SJSA1 (cell line): ENCODE results near the gene HMCN2. TPM values are rescaled to one million over a fixed set of nuclear protein-coding genes. Genes with fewer than 3 reads are reported as not detected.

ENCODE experiments used
- DNase-seq, 2 experiments: peaks; one replicate each; pipeline ENCODE4 v3.0.0-alpha.2; 2015 to 2020; ENCODE audit warnings: low spot score in 2 of 2, low read depth in 1 of 2
- H3K27ac ChIP-seq: fragments of 250-450 bp; sonication (Bioruptor Pico); 2 replicates; pipeline ENCODE4 v1.5.1; 2020; ENCODE audit warnings: mild to moderate bottlenecking, moderate library complexity
- H3K27me3 ChIP-seq: fragments of 250-450 bp; sonication (Bioruptor Pico); replicated peaks from 2 replicates; pipeline ENCODE4 v1.5.1; 2020; ENCODE audit warnings: mild to moderate bottlenecking, moderate library complexity
- H3K36me3 ChIP-seq: fragments of 250-450 bp; sonication (Bioruptor Pico); 2 replicates; pipeline ENCODE4 v1.5.1; 2020; ENCODE audit warnings: mild to moderate bottlenecking
- H3K4me1 ChIP-seq: fragments of 250-450 bp; sonication (Bioruptor Pico); replicated peaks from 2 replicates; pipeline ENCODE4 v1.6.1; 2021; ENCODE audit warnings: mild to moderate bottlenecking
- H3K4me3 ChIP-seq: fragments of 250-450 bp; sonication (Bioruptor Pico); 2 replicates; pipeline ENCODE4 v1.5.1; 2020; ENCODE audit warnings: mild to moderate bottlenecking
- H3K9me3 ChIP-seq: fragments of 250-450 bp; sonication (Bioruptor Pico); replicated peaks from 2 replicates; pipeline ENCODE4 v1.5.1; 2020; ENCODE audit warnings: mild to moderate bottlenecking
- total RNA-seq: library from RNA; depleted of rRNA; stranded (reverse); fragments of >200 nt; shearing (Covaris generic); gene quantifications from 2 replicates; pipeline ENCODE4 v1.2.3, GENCODE V29; 2014

Gene HMCN2
- total RNA-seq, 1 experiment from 2014 or later = 1.9 TPM

DNA sequence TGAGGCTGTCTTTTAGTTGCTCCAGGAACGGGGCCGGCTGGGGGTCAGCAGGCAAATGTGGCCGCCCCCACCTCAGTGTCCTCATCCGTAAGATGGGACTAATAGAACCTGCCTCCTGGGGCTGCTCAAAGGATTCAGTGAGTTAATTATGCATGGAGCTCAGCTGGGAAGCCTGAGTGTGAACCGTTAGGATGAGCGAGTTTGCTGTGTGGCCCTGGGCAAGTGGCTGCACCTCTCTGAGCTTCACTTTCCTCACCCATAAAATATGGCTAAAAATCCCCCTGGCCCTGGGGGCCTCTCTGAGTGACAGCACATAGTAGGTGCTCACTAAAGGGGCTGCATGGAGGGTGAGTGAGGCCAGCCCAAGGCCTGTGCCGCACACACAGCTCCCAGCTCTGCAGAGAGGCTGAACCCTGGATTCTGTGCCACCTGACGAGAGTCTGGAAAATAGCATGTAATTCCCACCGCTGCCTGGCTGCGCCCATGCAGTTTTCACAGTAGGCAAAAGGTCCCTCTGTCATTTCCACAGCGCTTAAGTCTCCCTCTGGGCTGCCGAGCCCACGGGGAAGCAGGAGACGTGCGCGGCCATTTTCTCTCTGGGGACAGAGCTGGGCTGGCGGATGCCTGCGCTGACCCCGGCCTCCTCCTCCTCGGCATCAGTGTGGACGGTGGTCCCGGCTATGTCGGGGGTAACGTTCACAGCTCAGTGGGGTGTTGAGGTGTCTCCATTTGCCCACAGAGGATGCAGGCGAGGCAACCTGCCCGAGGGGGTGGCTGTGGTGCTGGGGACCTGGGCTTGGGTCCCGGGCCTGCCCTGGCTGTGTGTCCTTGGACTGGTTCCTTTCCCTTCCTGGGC lies 197.4 kb downstream of the HMCN2 start:
- H3K4me1 ChIP-seq = peaks cover 28% of the 10 kb centered on the region
- no peaks in the 10 kb centered on the region for H3K36me3 ChIP-seq
- DNase-seq = no peak
- no peaks in the 10 kb centered on the region for H3K27me3 ChIP-seq
- no peaks in the 10 kb centered on the region for H3K9me3 ChIP-seq
- H3K27ac ChIP-seq = no peak overlapping the region
- H3K4me3 ChIP-seq = no peak overlapping the region

GRCh38 chr9:130463763-130464745 lies 198.5 kb downstream of the HMCN2 start:
- no peak for DNase-seq
- peaks cover 24% of the 10 kb centered on the region for H3K4me1 ChIP-seq
- no peak overlapping the region for H3K27ac ChIP-seq
- H3K4me3 ChIP-seq = no peak overlapping the region
- H3K27me3 ChIP-seq = no peaks in the 10 kb centered on the region
- no peaks in the 10 kb centered on the region for H3K36me3 ChIP-seq
- H3K9me3 ChIP-seq = no peaks in the 10 kb centered on the region

- H3K36me3 ChIP-seq = no peaks in the 10 kb centered on the region
- peaks cover 9% of the 10 kb centered on the region for H3K4me1 ChIP-seq
- no peaks in the 10 kb centered on the region for H3K27me3 ChIP-seq
- DNase-seq = no peak
- no peaks in the 10 kb centered on the region for H3K9me3 ChIP-seq
- H3K27ac ChIP-seq = no peak overlapping the region
- no peak overlapping the region for H3K4me3 ChIP-seq
Observed at GRCh38 chr9:130465383-130466096, 200.0 kb downstream of the HMCN2 start.

DNA sequence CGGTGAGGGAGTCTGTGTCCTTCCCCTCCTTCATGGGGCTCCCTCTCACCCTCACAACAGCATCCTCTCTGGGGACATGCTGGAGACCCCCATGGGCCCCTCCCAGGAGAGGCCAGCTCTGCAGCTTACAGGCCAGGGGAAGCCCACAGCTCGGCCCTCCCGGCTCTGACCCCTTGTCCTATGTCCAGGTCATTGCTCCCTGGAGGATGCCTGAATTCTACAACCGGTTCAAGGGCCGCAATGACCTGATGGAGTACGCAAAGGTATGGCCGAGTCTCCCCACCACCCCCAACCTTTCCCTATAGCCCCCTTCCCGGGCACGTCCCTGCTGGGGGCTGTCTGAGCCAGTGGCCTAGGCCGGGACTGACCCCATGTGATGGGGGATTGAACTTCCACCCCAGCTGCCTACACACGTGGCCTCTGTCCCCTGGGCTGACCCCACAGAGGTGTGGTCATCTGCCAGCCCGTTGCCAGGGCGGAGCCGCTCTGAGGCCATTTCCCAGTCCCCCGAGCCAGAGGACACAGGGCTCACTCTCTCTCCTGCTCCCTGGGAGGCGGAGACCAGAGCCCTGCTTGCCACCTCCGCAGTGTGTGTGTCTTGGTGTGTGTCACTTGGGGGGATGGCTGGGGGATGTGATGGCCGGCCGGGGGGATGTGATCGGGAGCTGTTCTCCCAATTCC lies 201.1 kb downstream of the HMCN2 start:
- no peaks in the 10 kb centered on the region for H3K36me3 ChIP-seq
- DNase-seq = no peak
- H3K4me1 ChIP-seq = no peaks in the 10 kb centered on the region
- no peak overlapping the region for H3K27ac ChIP-seq
- no peak overlapping the region for H3K4me3 ChIP-seq
- H3K27me3 ChIP-seq = no peaks in the 10 kb centered on the region
- H3K9me3 ChIP-seq = no peaks in the 10 kb centered on the region

- Histone ChIP-seq H3K4me1 (no peaks in the 10 kb centered on the region), H3K27me3 (no peaks in the 10 kb centered on the region), H3K9me3 (no peaks in the 10 kb centered on the region), H3K36me3 (no peaks in the 10 kb centered on the region), H3K27ac (no peak overlapping the region), H3K4me3 (no peak overlapping the region)
- no peak for DNase-seq
Observed at GRCh38 chr9:130467316-130467715, 201.8 kb downstream of the HMCN2 start.

GRCh38 chr9:130468566-130468965 lies 203.0 kb downstream of the HMCN2 start:
- no peak for DNase-seq
- no peak overlapping the region for H3K4me3 ChIP-seq
- no peaks in the 10 kb centered on the region for H3K4me1 ChIP-seq
- no peak overlapping the region for H3K27ac ChIP-seq
- no peaks in the 10 kb centered on the region for H3K9me3 ChIP-seq
- no peaks in the 10 kb centered on the region for H3K36me3 ChIP-seq
- no peaks in the 10 kb centered on the region for H3K27me3 ChIP-seq

DNA sequence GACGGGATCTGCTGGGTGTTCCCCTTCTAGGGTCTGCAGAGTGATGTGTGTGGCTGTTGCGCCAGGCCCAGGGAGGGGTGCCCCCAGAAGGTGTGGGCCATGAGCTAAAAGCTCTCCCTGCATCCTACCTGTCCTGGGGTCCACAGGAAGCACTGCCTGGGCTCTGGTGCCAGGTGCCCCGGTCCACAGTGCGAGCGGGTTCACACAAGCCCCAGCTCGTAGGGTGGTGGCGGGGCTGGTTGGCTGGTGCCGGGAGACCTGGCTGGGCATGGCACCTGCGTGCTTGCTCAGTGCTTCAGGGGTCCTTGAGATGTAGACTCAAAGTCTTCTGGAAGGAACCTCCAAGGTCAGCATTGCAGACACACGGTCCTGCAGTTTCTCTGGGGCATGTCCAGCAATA lies 204.7 kb downstream of the HMCN2 start:
- H3K36me3 ChIP-seq = no peaks in the 10 kb centered on the region

GRCh38 chr9:130470950-130471349 lies 205.4 kb downstream of the HMCN2 start:
- Histone ChIP-seq H3K4me3 (no peak overlapping the region), H3K9me3 (no peaks in the 10 kb centered on the region), H3K27me3 (no peaks in the 10 kb centered on the region), H3K36me3 (no peaks in the 10 kb centered on the region), H3K4me1 (no peaks in the 10 kb centered on the region), H3K27ac (no peak overlapping the region)
- no peak for DNase-seq

More for the DNA sequence above, 204.7 kb downstream of the HMCN2 start:
- Histone ChIP-seq H3K4me3 (no peak overlapping the region), H3K27me3 (no peaks in the 10 kb centered on the region), H3K27ac (no peak overlapping the region), H3K4me1 (no peaks in the 10 kb centered on the region), H3K9me3 (no peaks in the 10 kb centered on the region)
- DNase-seq = no peak

DNA sequence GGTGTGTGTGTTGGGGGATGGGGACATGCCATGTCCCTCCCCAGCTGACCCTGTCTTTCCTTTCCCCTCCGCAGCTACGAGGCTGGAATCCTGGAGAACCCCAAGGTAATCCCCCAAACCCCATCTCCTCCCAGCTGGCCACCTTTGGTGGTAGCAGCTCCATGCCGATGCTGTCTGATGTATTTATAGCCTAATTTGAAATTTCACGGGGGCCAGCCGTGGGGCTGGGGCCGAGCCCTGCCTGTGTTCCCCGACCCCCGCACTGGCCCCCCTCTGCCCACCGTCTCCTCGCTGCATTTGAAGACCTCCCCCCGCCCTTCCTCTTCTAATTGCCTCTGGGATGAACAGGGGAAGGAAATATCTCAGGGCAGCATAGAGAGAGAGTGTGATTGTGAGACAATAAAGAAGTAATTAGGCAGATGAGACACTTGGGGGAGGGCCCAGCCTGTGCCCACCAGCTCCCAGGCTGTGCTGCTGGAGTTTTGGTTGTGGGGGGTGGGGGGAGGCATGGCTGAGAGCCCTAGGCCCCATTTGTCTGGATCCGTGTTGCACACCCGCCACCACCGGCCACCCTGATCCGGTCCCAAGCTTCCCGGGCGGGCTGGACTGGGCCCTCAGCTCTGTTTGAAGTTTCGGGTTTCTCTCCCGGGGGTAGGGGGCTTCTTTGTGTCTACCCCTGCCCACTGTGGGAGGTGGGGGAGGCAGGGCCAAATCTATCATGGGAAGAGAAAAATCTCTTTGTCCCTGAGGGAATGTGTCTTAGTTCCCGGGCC lies 206.0 kb downstream of the HMCN2 start:
- Histone ChIP-seq H3K4me3 (no peak overlapping the region), H3K9me3 (no peaks in the 10 kb centered on the region), H3K27ac (no peak overlapping the region), H3K36me3 (no peaks in the 10 kb centered on the region), H3K4me1 (no peaks in the 10 kb centered on the region), H3K27me3 (no peaks in the 10 kb centered on the region)
- no peak for DNase-seq

DNA sequence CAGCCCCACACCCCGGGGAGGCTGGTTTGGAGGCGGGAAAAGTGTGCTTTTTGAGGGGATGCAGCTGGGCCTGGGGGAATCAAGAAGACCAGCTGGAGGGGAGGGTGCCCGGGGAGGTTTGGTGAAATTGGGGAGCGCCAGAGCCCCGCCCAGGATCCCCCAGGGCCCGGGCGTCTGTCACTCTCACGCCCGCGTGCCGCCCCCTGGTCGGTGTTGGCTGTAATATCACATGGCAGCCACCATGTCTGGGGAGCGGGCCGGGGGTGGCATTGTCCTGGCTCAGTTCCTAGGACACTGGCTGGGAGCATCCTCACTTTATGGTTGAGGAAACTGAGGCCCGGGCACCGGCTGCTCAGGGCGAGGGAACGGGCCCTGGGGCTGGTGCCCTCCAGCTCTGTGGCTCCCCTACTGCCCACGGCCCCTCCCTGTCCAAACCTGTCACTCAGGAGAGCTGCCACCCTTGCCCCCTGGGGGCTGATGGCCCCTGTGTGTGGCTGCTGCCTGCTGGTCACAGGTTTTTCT lies 206.7 kb downstream of the HMCN2 start:
- H3K4me3 ChIP-seq = no peak overlapping the region
- no peaks in the 10 kb centered on the region for H3K27me3 ChIP-seq
- H3K27ac ChIP-seq = no peak overlapping the region
- H3K36me3 ChIP-seq = no peaks in the 10 kb centered on the region
- DNase-seq = no peak
- no peaks in the 10 kb centered on the region for H3K4me1 ChIP-seq
- no peaks in the 10 kb centered on the region for H3K9me3 ChIP-seq

- H3K27ac ChIP-seq = no peak overlapping the region
- H3K4me1 ChIP-seq = no peaks in the 10 kb centered on the region
- DNase-seq = no peak
- no peaks in the 10 kb centered on the region for H3K9me3 ChIP-seq
- no peaks in the 10 kb centered on the region for H3K36me3 ChIP-seq
- H3K27me3 ChIP-seq = no peaks in the 10 kb centered on the region
- H3K4me3 ChIP-seq = no peak overlapping the region
Observed at GRCh38 chr9:130473009-130473408, 207.4 kb downstream of the HMCN2 start.

GRCh38 chr9:130473566-130473965 lies 208.0 kb downstream of the HMCN2 start:
- Histone ChIP-seq H3K4me1 (no peaks in the 10 kb centered on the region), H3K27me3 (no peaks in the 10 kb centered on the region), H3K4me3 (no peak overlapping the region), H3K9me3 (no peaks in the 10 kb centered on the region), H3K27ac (no peak overlapping the region), H3K36me3 (no peaks in the 10 kb centered on the region)
- DNase-seq = no peak
